GM19455 (cell line): ENCODE data around the gene SH2D3A.
"Not testable (repeated sequence)": the region's sequence is repeated elsewhere in the genome, so short reads cannot be mapped to it uniquely, and the experiment has no call there.

Source experiments
- ATAC-seq: cut with Tn5 transposase; IDR thresholded peaks from one replicate; pipeline ENCODE4 v1.9.1; 2021; ENCODE audit not compliant: unreplicated experiment

The SH2D3A gene

DNA sequence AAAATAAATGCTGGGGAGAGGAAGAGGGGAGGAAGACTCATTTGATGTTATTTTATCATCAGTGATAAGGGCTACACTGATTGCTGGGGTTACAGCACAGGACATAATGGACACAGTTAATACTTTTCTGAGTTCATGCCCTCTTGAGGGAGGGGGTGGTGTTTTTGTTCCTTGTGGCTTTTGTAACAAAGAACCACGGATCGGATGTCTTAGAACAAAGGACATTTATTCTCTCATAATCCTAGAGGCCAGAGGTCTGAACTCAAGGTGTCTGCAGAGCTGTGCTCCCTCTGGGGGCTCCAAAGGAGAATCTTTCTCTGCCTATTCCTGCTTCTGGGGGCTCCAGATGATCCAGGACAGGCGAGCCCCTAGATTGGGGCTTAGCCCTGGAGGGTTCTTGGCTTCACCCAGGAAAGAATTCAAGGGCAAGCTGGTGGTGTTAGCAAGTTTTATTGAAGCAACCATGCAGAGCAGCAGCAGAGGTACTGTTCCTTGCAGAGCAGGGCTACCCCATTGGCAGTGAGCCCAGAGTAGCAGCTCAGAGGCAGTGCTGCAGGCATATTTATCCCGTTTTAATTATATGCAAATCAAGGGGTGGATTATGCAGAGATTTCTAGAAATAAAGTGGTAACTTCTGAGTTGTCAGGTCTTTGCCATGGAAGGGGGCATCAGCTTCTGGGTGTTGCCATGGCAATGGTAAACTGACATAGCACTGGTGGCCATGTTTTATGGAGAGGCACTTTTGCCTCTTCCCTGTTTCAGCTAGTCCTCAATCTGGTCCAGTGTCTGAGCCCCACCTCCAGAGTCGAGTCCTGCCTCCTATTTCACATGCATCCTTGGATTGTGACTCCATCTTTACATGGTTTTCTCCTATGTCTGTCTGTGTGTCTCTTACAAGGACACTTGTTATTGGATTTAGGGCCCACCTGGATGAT, 23.2 kb upstream of the SH2D3A start:
- no peak for ATAC-seq

DNA sequence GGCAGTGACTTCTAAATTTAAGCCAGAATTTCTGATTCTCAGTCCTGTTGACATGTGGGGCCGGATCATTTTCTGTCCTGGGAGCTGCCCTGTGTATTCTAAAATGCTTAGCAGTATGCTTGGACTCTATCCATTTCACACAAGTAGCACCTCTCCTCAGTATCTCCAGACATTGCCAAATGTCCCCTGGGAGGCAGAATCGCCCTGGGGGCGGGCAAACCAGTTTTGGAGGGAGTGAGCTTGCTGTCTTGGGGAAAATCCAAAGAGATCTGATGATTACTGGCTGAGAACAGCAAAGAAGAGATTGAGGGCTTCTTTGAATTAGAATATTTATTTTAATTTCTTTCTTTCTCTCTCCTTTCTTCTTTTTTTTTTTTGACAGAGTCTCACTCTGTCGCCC, 21.7 kb upstream of the SH2D3A start:
- no peak for ATAC-seq

DNA sequence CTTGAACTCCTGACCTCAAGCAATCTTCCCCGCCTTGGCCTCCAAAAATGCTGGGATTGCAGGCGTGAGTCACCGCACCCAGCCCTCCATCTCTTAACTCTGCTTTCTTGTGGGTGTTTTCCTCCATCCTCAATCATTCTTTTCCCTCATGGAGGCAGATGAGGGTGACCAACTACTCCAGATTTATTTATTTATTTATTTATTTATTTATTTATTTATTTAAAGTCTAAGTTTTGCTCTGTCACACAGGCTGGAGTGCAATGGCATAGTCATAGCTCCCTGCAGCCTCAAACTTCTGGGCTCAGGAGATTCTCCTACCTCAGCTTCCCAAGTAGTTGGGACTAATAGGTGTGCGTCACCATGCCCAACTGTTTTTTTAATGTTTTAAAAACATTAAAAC, 20.2 kb upstream of the SH2D3A start:
- ATAC-seq: no peak

DNA sequence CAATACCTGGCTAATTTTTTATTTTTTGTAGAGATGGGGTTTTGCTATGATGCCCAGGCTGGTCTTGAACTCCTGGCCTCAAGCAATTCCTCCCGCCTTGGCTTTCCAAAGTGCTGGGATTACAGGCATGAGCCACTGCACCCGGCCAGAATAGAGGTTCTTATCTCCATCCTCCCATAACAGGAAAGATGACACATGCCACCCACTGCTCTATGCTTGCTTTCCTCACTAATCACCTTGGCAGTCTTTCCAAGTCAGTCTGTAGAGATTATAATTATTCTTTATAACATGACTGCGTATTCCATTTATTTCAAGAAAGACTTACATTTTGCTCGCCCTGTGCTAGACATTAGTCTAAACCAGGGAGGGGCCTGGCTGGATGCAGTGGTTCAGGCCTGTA, 12.0 kb upstream of the SH2D3A start:
- no peak for ATAC-seq

DNA sequence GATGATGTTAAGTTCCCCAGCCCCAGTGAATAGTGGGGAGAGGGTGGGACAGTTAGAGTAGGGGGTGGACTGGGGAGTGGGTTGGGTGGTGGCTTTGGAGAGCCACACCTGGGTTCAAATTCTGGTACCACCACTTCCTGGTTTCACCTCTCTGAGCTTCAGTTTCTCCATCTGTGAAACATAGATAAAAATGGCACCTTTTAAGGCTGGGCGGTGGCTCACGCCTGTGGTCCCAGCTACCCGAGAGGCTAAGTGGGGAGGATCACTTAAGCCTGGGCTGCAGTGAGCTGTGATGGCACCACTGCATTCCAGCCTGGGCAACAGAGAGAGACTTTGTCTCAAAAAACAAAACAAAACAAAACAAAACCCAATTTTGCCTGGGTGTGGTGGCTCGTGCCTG, 11.2 kb upstream of the SH2D3A start:
- ATAC-seq: no peak

GRCh38 chr19:6777434-6777833, 10.2 kb upstream of the SH2D3A start:
- no peak for ATAC-seq

DNA sequence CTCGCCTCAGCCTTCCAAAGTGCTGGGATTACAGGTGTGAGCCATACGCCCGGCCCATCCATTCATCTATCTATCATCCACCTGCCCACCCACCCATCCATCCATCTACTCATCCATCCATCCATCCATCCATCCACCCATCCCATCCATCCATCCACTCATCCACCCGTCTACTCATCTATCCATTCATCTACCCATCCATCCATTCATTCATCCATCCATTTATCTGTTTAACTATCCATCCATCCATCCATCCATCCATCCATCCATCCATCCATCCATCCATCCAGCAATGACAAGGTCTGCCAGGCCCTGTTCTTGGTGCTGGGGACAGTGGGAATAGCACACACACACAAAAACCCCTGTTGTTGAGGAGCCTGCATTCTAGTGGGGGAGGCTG, 9.8 kb upstream of the SH2D3A start:
- ATAC-seq: no peak

DNA sequence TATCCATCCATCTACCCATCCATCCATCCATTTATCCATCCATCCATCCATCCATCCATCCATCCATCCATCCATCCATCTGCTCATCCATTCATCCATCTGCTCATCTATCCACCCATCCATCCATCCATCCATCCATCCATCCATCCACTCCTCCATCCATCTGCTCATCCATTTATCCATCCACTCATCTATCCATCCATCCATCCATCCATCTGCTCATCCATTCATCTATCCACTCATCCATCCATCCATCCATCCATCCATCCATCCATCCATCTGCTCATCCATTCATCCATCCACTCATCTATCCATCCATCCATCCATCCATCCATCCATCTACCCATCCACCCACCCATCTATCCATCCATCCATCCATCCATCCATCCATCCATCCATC, 8.8 kb upstream of the SH2D3A start:
- ATAC-seq: not testable (repeated sequence)

GRCh38 chr19:6774821-6775707, 7.8 kb upstream of the SH2D3A start:
- ATAC-seq: no peak

DNA sequence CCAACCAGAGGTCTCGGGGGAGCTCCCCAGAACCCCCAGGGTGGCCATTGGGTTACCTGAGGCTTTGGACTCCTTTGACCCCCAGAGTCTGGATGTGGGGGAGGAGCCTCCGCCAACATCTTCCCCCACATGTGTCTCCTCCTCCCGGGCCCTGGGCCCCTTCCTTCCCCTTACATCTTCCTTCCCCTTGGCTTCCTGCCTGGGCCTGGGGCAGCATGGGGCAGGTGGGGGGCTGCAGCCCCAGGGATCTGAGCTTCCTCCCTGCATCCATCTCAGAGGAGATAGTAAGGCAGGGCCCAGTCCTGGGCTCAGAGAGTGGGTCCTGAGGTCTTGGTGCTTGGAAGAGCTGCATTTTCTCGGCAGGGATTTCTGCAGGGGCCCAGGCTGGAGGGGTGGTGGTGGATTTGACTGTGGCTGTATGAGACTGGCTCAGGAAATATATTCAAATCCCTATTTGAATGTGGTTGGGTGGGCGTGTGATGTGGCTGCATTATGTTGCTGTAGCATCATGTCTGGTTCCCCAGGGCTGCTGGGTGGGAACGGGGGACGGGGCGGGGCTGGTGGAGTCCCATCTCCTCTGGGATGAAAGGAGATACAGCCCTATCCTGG, 6.2 kb upstream of the SH2D3A start:
- ATAC-seq: no peak

DNA sequence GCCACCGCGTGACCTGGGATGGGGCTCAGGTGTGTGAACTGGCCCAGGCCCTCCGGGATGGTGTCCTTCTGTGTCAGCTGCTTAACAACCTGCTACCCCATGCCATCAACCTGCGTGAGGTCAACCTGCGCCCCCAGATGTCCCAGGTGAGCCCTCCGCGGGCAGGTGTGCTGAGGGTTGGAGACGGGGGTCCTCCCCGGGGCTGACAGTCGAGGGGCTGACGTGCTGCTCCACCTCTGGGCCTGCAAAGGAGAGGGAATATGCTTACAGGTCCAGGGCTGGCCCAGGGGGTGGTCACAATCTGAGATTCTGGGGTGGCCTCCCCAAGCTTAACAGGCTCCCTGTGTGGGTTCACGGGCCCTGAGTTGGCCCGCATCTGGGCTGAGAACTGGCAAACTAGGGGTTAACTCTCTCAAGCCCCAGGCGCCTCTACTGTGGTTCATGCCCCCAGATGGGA, 5.7 kb upstream of the SH2D3A start:
- no peak for ATAC-seq

DNA sequence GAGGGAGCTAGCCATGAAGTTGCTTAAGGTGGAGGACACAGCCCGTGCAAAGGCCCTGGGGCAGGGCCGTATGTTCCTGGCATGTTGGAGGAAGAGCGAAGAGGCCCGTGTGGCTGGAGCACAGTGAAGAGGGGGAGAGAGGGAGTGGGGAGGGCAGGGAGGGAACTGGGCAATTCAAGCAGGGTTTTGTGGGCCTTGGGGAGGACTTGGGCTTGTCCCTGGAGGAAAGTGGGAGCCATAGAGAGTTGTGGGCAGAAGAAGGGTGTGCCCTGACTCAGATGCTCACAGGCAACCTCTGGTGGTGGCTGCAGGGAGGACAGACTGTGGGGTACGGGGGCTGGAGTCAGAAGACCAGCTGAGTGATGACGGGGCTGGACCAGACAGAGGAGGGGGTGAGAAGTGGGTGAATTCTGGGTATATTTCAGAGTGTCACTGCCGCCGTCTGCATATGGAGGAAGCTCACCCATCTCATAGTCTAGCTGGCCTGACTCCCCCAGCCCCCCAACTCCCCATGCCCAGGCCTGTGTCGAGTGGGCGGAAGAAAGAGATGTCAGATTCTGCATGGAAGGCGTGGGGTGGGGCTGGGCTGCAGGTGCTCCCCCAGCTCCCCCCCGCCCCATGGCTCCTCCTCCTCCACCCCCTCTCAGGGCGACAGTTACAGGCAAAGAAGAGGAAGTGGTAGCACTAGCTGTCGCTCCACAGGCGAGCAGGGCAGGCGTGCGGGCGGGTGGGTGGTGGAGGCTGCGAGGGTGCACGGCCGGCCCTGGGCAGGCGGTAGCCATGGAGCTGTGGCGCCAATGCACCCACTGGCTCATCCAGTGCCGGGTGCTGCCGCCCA, 5.0 kb upstream of the SH2D3A start, which contains the start of gene VAV1:
TSS of gene VAV1 (plus strand) at position 681 of the 838 bp plus-strand sequence. CDS start at position 781, 100 bp downstream.
- no peak for ATAC-seq

GRCh38 chr19:6771648-6772027, 4.4 kb upstream of the SH2D3A start:
- ATAC-seq: not testable (repeated sequence)

DNA sequence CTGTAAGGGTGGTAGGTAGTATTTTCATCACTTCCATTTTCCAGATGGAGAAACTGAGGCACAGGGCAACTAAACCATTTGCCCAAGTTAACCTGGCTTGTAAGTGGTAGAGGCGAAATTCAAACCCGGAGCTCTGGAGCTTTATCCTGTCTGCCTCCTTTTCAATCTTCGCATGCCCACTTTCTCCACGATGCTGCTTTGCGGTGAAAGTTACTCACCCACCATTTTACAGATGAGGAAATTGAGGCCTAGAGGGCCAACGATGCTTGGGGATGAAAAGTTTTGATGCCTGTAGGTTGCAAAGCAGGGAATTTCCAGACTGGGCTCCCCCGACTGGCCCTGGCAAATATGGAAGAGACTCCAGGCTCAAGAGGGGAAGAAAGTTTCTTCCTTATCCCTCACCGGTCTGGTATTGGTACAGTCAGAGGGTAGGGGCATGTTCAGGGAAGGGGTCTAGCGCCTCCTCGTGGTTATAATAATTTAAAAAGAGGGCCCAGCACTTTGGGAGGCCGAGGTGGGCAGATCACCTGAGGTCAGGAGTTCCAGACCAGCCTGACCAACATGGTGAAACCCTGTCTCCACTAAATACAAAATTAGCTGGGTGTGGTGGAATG, 1.9 kb upstream of the SH2D3A start:
- no peak for ATAC-seq

DNA sequence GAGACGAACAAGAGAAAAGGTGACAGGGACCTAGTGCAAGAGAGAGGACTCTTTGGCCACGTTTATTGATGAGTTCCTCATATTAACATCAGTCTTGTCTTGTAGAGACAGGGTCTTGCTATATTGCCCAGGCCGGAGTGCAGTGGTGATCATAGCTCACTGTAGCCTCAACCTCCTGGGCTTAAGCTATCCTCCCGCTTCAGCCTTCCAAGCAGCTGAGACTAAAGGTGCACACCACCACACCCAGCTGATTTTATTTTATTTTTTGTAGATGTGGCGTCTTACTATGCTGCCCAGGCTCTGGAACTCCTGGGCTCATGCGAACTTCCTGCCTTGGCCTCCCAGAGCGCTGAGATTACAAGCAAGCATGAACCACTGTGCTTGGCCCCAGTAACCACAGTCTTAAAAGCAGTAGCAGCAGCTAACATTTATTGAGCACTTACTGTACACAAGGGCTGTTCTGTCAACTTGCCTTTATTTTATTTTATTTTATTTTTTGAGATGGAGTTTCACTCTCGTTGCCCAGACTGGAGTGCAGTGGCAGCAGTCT, 1.1 kb upstream of the SH2D3A start:
- ATAC-seq: no peak

DNA sequence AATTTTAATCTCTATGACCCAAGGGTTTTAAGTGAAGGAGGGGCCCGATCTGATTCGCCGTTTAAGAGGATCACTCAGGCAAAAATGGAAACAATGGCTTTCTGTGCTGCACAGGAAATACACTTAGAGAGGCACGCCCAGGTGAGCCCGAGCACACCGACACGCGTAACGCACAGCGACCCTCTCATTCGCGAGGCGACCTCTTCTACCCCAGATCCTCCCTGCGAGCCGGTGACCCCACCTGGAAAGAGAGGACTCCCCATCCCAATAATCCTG, 216 bp downstream of the SH2D3A start:
- peak; percentile 8 for ATAC-seq

GRCh38 chr19:6766357-6767080, 716 bp downstream of the SH2D3A start:
- no peak for ATAC-seq

DNA sequence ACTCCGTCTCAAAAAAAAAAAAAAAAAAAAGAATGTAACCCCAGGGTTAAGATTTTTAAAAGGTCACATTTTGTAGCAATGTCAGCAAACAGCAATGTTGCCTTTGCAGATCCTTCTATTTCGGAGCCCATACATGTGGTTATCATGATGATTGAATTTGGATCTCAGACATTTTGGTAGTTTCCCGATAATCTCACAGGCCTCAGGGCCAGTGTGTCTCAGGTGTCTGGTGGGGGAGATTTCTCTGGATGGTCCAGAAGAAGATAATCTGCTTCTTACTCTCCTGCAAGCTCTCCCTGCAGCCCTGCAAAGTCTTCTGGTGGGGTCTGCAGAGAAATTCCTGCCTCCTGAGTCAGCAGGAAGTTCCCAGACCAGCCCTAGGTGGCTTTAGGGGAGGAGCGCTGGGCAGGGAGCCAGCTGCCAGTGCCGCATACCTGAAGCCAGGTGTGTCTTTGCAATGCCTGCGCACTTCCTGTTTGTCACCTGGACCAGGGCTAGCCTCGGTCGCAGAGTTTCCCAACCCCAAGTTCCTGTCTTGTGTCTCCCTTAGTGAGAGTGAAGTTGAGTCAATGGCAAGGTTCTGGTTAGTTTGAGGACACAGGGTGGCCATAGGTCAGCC, 1.4 kb downstream of the SH2D3A start:
- ATAC-seq: no peak
